GM04503 (cell line): ENCODE data around the gene CTCFL.
"Not testable (repeated sequence)": the region's sequence is repeated elsewhere in the genome, so short reads cannot be mapped to it uniquely, and the experiment has no call there.

Source experiments
- DNase-seq: peaks from one replicate; pipeline ENCODE4 v3.0.0-alpha.2; 2012; ENCODE audit warnings: low read depth

Gene CTCFL

DNA sequence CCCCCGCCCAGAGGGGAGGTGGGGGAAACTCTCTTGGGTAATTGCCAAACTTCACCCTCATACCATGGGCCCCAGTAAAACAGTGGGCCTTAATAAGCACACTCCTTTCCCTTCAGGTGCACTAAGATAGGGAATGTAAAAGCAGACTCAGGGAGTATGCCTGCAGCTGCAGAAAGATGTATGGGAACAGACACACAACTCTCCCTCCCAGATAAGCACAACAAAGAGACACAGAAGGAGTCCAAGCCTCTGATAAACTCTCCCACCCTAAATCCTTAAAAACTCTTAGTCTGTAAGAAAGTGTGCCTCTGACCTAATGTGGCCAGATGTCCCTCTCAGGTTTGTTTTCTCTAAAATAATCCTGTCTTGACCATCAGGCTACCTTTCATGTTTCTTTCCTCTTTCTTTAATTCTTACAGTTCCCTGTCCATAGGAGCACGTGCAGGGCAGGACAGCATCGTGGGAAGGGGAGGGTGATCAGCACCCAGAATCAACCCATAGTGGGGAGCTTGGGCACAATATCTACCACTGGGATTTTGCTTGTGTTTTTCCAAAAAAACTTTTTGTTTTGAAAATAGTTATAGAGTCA, 11.3 kb upstream of the CTCFL start:
- no peak for DNase-seq

DNA sequence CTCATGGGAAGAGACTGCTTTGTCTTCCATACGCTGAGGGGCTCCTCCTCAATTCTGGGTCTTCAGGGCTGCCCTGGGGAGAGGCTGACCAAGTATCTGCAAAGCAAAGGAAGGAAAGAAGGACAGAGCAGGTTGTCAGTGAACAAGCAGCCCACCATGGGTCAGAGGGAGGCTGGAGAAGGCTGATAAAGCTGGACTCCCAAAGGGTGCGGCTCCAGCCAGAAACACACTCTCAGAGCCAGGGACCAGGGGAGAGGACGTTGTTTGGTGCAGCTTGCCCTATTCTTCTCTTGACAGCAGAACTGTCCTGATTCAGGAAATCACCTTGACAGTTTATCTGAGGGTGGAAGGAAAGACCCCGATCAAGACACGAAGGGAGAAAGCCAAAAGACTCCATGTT, 10.4 kb upstream of the CTCFL start:
- no peak for DNase-seq

DNA sequence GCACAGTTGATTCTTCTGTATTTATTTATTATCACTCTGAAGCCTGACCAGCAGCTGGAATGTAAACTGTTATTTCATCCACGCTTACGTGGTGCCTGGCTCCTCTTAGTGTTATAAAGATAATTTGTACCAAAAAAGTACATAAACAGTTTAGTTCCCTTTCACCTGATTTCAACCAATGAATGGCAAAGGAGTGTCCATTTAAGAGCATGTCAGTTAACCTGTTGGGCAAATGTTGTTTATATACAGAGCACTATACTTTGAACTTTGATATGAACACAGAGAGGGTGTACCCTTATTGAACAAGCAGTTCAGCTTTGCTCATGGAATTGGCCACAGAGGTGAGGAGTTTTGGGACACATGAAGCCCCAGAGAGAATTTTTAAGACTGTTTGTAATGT, 7.2 kb upstream of the CTCFL start:
- DNase-seq: no peak

DNA sequence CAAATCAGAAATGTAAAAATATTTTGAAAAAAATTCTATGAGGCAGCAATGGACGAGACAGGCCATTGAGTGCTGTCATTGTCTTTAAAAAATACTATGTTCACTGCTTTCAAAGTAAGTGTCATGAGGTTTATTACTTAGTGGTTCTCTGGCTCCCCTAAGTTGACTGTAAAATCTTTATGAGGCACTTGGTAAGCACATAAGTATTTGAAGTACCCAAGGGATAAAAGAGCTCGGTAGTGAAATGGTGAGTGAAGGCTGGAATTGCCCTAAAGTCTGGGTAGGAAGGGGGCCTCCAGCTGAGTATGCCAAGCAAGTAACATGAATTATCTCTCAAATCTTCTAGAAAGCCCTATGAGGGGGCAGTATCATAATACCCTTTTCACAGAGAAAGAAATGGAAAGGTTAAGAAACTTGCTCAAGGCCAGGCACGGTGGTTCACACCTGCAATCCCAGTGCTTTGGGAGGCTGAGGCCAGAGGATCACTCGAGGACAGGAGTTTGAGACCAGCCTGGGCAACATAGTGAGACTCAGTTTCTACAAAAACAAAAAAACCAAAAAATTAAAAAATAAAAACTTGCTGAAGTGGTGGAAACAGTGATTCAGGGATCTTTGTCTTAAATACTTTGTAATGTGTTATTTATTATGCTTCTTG, 5.5 kb upstream of the CTCFL start:
- DNase-seq: no peak

DNA sequence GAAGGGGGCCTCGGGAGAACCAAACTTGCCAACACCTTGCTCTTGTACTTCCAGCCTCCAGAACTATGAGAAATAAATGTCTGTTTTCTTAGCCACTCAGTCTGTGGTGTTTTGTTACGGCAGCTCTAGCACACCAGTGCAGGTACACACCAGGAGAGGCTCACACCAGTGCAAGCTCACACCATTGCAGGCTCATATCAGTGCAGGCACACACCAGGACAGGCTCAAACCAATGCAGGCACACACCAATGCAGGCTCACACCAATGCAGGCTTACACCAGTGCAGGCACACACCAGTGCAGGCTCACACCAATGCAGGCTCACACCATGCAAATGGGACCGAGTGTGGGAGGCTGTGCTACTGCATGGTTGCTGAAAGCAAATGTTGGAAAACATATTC, 4.9 kb upstream of the CTCFL start:
- DNase-seq: no peak

DNA sequence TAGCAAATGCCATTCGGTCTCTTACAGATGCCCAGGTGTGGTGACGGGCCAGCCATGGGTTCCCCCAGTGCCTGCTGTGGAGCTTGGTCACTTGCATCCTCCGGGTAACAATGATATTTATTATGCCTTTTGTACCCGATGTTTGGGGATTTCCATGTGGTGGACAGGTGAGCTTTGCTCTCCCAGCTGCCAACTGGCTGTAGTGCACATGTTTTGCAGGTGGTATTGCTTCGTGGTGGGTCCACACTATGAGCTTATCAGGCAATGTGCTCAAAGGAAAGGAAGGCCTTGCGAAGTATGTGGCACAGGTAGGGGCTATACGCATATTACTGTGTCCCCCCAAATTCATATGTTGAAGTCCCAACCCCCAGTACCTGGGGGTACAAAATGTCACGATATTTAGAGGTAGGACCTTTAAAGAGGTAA, 4.2 kb upstream of the CTCFL start:
- DNase-seq: no peak

DNA sequence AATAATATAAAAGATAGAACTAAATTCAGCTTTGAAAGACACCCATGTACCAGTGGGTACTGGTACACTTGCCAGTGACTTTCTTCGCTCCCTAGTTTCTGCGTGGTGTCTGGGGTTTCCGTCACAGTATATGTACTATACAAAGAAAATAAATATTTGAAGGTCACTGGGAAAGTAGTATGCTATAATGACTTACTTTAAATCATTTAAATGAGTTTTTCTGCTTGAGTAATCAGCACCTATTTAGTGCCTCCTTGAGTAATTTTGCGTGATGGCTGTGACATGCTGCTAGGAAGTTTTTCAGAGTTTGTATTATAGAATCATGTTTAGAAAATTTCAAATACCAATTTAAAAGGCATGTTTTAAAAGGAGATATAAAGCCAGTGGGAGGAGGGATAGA, 3.2 kb upstream of the CTCFL start:
- no peak for DNase-seq

DNA sequence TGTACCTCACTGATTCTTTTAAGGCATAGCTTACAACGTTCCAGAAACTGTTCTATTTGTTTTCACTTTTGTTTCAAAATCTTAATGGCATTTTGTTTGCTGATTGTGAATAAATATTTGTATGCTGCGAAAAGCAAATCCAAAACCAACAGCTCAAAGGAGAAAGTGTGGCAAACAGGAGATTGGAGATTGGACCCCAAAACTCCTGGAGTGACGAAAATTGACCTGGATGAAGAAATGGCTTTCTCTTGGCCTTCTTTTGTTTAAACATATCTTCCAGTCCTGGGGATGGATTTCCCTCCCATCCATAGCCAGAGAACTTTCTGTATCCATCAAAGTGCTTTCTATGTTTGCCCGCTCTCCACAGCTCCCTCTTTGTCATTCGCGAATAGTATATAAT, 2.8 kb upstream of the CTCFL start:
- no peak for DNase-seq

DNA sequence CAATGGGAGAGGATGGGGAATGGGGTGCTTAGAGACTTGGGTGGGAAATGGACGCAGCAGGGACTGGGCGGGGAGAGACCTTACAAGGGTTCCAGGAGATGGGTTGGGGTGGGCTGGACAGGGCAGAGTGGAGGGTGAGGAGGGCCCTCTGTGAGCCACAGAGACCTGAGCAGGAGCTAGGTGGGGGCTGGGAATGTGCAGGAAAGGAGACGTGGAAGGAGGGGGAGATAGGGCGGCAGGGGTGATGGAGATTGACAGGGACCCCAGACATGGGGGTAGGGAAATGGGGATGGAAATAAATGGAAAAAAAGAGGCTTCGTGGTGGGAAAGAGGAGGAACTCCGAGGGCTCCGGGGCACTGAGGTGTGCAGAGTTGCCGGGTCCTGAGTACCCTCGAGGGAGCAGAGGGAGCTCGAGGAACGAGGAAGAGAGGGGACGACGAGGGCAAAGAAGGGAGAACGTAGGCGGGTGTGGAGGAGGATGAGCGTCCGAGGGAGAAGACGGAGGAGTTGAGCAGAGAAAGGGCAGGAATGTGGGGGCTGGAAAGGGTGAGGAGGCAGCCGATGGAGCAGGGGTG, 2.0 kb upstream of the CTCFL start:
- no peak for DNase-seq

DNA sequence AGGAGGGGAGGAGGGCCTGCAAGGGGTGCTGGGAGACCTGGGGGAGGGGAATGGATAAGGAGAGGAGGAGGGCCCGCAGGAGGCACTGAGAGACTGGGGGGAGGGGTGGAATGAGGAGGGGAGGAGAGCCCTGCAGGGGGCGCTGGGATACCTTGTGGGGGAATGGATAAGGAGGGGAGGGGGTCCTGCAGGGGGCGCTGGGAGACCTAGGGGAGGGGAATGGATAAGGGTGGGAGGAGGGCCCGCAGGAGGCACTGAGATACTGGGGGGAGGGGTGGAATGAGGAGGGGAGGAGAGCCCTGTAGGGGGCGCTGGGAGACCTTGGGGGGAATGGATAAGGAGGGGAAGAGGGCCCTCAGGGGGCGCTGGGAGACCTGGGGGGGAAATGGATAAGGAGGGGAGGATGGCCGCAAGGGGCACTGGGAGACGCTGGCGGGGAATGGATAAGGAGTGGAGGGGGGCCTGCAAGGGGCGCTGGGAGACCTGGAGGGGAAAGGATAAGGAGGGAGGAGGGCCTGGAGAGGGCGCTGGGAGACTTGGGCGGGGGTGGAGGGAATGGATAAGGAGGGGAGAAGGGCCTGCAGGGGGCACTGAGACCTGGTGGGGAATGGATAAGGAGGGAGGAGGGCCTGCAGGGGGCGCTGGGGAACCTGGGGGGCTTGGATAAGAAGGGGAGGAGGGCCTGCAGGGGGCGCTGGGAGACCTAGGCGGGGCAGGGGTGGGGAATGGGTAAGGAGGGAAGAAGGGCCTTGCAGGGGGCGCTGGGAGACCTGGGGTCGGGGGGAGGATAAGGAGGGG, 1.3 kb upstream of the CTCFL start:
- no peak for DNase-seq

DNA sequence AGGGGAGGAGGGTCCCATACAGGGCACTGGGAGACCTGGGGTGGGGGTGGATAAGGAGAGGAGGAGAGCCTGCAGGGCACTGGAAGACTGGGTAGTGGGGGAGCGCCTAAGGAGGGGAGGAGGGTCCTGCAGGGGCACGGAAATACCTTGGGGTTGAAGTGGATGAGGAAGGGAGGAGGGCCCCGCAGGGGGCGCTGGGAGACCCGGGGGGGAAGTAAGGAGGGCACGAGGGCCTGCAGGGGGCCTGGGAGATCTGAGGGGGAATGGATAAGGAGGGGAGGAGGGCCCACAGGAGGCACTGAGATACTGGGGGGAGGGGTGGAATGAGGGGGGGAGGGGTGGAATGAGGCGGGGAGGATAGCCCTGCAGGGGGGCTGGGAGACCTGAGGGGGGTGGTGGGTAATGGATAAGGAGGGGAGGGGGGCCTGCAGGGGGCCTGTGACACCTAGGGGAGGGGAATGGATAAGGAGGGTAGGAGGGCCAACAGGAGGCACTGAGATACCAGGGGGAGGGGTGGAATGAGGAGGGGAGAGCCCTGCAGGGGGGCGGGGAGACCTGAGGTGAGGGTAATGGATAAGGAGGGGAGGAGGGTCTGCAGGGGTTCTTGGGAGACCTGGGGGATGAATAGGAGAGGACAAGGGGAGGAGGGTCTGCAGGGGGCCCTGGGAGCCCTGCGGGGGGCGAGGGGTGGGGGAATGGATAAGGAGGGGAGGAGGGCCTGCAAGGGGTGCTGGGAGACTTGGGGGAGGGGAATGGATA, 567 bp upstream of the CTCFL start:
- DNase-seq: no peak

DNA sequence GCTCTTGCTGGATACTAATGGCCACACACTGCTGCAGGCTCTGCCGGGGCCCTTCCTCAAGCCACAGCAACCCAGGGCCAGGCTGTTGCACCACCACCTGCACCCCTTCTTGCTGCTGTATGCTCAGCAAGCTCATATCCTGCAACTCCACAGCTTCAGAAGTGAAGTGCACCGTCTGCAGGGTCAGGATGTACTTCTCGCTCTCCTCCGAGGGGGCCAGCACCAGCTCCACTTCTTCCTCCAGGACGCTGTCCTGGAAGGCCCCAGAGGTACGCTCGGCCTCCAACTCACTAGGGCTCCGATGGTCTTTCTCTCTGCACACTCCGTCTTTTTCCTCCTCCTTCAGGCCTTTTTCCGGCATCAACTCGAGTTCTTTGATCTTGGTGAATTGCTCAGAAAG, 1.2 kb downstream of the CTCFL start:
- DNase-seq: no peak

DNA sequence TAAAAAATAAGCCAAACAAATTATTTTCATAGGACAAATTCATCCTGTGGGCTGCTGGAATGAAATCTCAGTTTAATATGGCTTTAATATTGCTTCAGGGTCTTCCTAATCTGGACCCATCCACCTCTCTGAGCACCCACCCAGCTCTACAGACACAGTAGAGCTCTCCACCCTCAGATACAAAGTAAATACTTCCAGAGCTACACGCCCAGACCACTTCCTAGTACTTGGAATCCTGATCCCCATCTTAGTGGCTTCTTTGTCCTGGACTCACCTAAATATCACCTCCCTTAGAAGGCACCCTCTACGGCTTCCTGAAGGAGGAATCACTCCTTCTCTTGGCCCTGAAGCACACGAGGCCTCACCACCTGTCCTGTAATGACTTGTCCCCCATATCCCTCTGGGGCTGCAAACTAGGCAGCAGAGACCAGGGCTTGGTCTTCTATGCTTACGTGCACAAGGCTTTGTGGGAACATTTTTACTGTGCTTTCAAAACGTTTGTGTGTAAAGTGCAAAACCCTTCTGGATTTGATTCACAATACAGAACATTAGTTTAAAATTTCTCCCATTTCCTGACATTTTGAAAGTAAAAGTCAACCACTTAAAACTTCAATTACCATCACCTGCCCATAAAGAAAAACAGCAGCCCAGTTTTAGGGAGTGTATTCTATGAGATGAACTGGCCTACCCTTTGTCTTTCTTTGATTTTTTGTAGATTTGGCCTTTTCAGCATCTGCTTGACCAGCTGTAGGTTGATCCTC, 2.4 kb downstream of the CTCFL start:
- no peak for DNase-seq

DNA sequence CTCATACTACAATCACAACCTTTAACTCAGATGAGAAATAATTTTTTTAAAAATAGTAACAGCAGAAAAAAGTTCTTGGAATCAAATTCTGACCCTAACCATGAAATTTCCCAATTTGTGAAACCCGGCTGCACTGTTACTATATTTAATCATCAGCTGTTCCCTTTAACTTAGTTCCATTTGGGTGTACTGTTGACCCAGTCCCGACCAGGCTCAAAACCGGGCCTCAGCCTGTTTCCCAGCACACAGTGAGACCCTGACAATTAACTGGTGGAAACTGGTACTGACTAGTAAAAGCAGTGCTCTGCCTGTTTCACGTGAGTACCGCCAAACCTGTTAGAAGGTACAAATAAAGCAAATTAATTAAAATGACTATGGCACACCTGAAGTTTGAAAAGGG, 7.0 kb downstream of the CTCFL start:
- DNase-seq: no peak

DNA sequence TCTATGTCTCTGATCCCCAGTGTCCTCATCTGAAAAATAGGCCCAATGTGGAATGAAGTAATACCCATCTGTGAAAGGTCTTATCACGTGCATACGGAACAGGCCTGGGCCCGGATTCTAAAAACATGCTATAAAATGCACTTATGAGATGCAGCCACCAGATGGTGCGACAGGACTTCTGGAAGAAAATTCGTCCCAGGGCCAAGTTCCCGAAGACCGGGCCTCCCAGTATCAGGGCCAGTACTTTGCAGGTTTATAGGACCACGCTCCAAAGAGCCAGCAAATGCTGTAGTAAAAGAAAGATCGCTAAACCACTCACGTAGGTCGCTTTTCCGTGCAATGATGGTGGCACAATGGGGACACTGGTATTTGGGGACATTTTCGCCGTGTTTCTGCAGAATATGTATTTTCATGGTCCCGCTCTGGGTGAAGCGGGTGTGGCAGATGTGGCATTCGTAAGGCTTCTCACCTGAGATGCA, 10.6 kb downstream of the CTCFL start:
- peak; percentile 9 for DNase-seq

DNA sequence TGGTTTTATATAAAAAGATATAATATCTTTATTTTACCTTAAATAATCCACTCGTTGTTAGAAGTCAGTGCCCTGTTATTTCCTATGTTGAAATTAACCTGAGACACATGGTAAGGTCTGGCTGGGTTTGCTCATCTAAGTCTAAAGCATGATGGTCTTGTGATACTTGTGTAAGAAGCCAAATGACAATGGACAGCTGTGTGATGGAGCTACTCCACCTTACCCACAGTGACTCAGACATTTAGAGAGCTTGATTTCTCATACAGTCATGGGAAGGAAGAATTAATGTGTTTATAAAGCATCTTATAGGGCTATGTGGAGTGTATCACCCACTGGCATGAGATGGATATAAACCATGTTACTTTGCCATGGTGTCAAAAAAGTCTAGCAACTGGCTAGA, 11.7 kb downstream of the CTCFL start:
- DNase-seq: no peak

DNA sequence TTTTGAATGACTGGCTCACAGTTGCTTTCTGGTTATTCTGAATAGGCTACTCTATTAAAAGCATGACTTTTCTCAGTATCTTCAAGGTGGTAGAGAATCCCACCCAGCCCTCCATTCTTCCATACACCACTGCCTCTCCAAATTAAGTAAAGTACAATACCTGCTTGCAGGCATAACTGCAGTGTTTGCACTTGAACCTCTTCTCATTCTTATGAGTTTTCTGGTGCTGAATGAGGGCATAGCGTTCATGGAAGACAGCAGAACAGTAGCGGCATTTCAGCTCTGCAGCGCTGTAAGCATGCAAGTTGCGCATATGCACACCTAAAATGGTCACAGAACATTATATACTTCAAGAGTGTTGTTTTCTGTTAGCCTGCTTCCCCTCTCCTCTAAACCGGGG, 12.5 kb downstream of the CTCFL start:
- DNase-seq: no peak

DNA sequence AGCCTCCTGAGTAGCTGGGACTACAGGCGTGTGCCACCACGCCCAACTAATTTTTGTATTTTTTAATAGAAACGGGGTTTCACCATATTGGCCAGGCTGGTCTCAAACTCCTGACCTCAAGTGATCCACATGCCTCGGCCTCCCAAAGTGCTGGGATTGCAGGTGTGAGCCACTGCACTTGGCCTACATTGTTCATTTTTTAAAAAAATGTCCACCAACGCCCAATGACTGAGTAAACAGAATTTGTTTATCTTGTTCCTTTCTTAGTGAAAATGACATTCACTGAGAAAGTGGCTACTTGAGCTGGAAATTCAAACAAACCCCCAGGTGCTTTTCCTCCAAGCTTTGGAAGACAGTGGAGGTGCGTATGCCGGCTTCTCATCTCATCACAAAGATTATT, 13.2 kb downstream of the CTCFL start:
- not testable (repeated sequence) for DNase-seq

DNA sequence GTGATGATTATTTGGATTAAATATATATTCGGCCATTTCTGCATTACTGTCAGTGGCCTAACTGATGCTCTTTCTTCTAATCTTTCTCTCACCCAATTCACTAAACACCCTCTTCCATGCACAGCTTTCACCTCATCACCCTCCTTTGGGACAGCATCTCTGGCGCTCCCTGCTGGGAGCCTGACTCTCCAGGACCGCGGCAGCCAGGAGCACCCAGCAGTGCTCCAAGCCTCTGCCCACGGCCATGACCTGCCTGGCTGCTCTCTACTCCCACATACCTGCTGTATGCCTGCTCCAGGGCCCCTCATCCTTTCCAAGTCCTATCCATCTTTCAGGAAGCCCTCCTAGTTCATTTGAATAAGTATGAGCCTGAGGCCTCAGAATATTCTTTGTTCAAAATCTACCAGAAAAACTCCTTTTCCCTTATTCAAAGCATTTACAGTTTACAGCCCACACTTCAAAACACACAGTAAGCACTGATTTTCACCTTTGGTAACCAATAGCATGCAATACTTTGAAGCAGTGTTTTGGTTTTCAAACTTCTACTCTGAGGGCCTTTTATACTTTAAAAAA, 15.2 kb downstream of the CTCFL start:
- no peak for DNase-seq

DNA sequence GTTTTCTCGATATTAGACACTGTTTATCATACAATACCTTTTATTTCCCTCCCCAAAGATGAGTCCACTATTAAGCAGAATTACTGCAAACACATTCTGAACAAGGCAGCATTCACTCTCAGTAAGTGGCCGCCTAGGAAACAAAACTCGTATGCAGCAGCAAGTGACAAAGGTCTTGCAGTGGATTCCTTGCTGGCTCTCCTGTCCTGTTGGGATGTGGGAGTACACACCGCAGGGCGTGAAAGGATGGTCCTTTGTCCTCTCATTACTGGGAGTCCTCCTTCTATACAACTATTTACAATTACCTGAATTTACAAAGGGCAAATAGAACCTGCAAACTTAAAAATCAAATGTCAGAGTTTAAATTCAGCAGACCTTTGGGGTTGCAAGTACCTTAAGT, 16.1 kb downstream of the CTCFL start:
- no peak for DNase-seq

DNA sequence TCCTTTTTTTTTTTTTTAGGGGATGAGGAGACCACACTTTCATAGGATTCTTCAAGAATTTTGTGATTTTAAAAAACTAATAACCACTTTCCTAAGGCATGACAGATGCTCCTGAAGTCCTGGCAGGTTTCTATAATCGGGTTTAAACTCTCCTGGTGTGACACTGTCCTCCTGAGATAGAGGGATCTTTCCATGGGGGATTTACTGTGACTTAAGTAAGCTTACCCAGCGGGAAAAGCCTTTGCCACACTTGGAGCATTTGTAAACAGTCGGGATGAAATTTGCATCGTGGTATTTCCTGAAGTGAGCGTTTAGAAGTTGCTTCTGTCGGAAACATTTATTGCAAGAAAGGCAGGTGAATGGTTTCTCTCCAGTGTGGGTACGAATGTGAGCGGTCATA, 16.6 kb downstream of the CTCFL start:
- no peak for DNase-seq
